Transverse colon (tissue), 4 donors: ENCODE measurements around the gene PHF1. TPM values are rescaled to one million over a fixed set of nuclear protein-coding genes. Genes with fewer than 3 reads are reported as not detected.
"Not testable (repeated sequence)": the region's sequence is repeated elsewhere in the genome, so short reads cannot be mapped to it uniquely, and the experiment has no call there.

Experiments used
- DNase-seq: peaks from one replicate; pipeline ENCODE4 v3.0.0-alpha.2; 2019
- H3K27ac ChIP-seq, 4 donors: fragments of 200-600 bp; sonication (generic); 2 replicates each; pipeline ENCODE4 v1.5.1; 2016 to 2018; ENCODE audit warnings: inconsistent platforms in 4 of 4
- H3K27me3 ChIP-seq: fragments of 200-600 bp; sonication (generic); 2 replicates; pipeline ENCODE4 v1.5.1; 2017; ENCODE audit warnings: inconsistent platforms
- H3K36me3 ChIP-seq, 4 donors: fragments of 200-600 bp; sonication (generic); 2 replicates each; pipeline ENCODE4 v1.5.1; 2017 to 2019; ENCODE audit warnings: inconsistent platforms in 4 of 4
- H3K4me1 ChIP-seq, 4 donors: fragments of 200-600 bp; sonication (generic); 2 replicates each; pipeline ENCODE4 v1.5.1; 2017 to 2020; ENCODE audit warnings: inconsistent platforms in 4 of 4
- H3K4me3 ChIP-seq, 4 donors: fragments of 200-600 bp; sonication (generic); 1 replicate in 1 of 4; 2 replicates in 3 of 4; pipeline versions ENCODE4 v1.5.1 to v1.6.1; 2017 to 2019; ENCODE audit warnings: inconsistent platforms in 4 of 4
- H3K9me3 ChIP-seq, 2 donors: fragments of 200-600 bp; sonication (generic); 2 replicates each; pipeline ENCODE4 v1.5.1; 2017 to 2019; ENCODE audit warnings: inconsistent platforms in 2 of 2
- EP300 ChIP-seq: sonication (generic); formaldehyde crosslinking; IDR thresholded peaks from one replicate; pipeline ENCODE4 v1.6.1; 2017; ENCODE audit warnings: antibody characterized with exemption, low read depth
- POLR2A ChIP-seq: fragments of 450-650 bp; IDR thresholded peaks from one replicate; pipeline ENCODE4 v1.6.1; 2016; ENCODE audit warnings: antibody characterized with exemption, mild to moderate bottlenecking, moderate library complexity
- POLR2AphosphoS5 ChIP-seq, 3 donors: sonication (generic); formaldehyde crosslinking; IDR thresholded peaks; one replicate each; pipeline ENCODE4 v1.6.1; 2016; ENCODE audit warnings: antibody characterized with exemption in 3 of 3
- WGBS, 2 donors: methylation state at CpG; one replicate each; pipeline ENCODE4 v1.1.5; 2018; ENCODE audit warnings: low coverage in 1 of 2; 5-methylcytosine and 5-hydroxymethylcytosine counted together
- in situ Hi-C, 4 donors: fragments of 200-750 bp; cut with MboI; loops; one replicate each; pipeline versions ENCODE4 v1.15.0 to v1.15.1; 2017; ENCODE audit warnings: low sequenced_read_pairs in 3 of 4, low pct_ligation_motif_present in 1 of 4, low pct_unique_long_range_greater_than_20kb in 1 of 4
- intact Hi-C: fragments of 100-400 bp; cut with DNase I; formaldehyde crosslinking; loops from one replicate; pipeline ENCODE4 v1.15.1; 2023; ENCODE audit warnings: low total_unique reads
- total RNA-seq, 4 donors: library from RNA; depleted of rRNA; stranded (reverse); fragments of >200 nt; gene quantifications; one replicate each; pipeline ENCODE4 v1.1.0, GENCODE V29; 2016
- TF ChIP-seq, protein P1 (sequence below), 5 experiments: fragments of 200-600 bp in 3 of 5; fragments of 450-650 bp in 2 of 5; sonication (generic) in 3 of 5; IDR thresholded peaks; 1 replicate in 2 of 5; 2 replicates in 3 of 5; pipeline ENCODE4 v1.5.1; 2016 to 2017; ENCODE audit warnings: antibody characterized with exemption in 5 of 5, inconsistent platforms in 3 of 5, mild to moderate bottlenecking in 2 of 5, moderate library complexity in 1 of 5

Gene PHF1
- total RNA-seq, 4 donors from 2014 or later: 47.8 to 110 (median 48.4) TPM

DNA sequence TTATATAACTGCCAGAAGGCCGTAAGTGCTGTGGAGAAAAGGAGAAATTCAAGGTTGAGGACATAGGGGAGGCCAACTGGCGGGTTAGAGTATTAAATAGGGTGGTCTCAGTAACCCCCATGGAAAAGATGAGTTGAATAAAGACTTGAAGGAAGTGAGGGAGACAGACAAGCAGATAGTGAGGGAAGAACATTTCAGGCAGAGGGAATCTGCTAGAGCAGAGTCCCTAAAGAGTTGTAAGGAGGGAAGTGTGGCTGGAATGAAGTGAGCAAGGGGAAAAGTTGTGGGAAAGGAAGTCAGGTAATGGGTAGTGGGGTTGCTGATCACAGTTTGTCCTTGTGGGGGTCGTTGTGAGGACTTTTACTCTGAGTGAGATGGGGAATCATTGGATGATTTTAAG lies 17.8 kb upstream of the PHF1 start:
- 34 to 48% methylated on average over 3 of the region's 3 CpGs for WGBS, 2 donors
- H3K9me3 ChIP-seq: no peaks in the 10 kb centered on the region
- DNase-seq: no peak
- H3K4me3 ChIP-seq: peak overlapping the region in 1 of 4 donors; percentile 63
- in situ Hi-C loops: no loop called here
- H3K4me1 ChIP-seq: peaks cover 4 to 20% (median 12%) of the 10 kb centered on the region in 4 donors
- TF ChIP-seq EP300: no peak
- TF ChIP-seq, protein P1, sequence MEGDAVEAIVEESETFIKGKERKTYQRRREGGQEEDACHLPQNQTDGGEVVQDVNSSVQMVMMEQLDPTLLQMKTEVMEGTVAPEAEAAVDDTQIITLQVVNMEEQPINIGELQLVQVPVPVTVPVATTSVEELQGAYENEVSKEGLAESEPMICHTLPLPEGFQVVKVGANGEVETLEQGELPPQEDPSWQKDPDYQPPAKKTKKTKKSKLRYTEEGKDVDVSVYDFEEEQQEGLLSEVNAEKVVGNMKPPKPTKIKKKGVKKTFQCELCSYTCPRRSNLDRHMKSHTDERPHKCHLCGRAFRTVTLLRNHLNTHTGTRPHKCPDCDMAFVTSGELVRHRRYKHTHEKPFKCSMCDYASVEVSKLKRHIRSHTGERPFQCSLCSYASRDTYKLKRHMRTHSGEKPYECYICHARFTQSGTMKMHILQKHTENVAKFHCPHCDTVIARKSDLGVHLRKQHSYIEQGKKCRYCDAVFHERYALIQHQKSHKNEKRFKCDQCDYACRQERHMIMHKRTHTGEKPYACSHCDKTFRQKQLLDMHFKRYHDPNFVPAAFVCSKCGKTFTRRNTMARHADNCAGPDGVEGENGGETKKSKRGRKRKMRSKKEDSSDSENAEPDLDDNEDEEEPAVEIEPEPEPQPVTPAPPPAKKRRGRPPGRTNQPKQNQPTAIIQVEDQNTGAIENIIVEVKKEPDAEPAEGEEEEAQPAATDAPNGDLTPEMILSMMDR (IDR thresholded peaks at IDR 0.05): no peak
- no peak for TF ChIP-seq POLR2AphosphoS5 (IDR thresholded peaks at IDR 0.05)
- peak overlapping the region in 2 of 4 donors; percentile 90 to 91 for H3K27ac ChIP-seq
- H3K27me3 ChIP-seq: no peaks in the 10 kb centered on the region
- no peaks in the 10 kb centered on the region for H3K36me3 ChIP-seq
- intact Hi-C loops: no loop called here

DNA sequence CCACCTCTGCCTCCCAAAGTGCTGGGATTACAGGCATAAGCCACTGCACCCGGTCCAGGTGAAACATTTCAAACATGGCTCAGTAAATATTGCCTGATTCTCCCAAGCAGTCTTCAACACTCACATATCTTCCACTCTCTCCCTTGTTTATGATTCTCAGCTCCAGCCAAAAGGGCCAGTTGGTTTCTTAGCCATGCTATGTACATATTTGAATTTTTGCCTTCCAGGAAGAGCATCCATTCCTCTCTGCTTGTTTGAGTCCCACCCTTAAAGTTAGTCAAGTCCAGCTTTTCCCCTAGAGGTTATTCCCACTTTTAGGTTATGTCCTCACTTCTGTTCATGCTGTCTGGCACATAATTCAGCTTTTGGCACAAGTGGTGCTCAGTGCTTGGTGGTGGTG lies 13.3 kb upstream of the PHF1 start:
- in situ Hi-C loops: no loop called here
- H3K4me3 ChIP-seq: no peak overlapping the region
- H3K27ac ChIP-seq: no peak overlapping the region
- WGBS, 2 donors: 60 to 87% methylated on average over 1 of the region's 1 CpG
- intact Hi-C loops: no loop called here
- H3K27me3 ChIP-seq: no peaks in the 10 kb centered on the region
- no peaks in the 10 kb centered on the region for H3K36me3 ChIP-seq
- no peak for TF ChIP-seq POLR2AphosphoS5 (IDR thresholded peaks at IDR 0.05)
- TF ChIP-seq, protein P1 (IDR thresholded peaks at IDR 0.05): no peak
- TF ChIP-seq EP300: no peak
- no peak for TF ChIP-seq POLR2A
- H3K4me1 ChIP-seq: peaks cover 0 to 6% (median 3%) of the 10 kb centered on the region in 4 donors
- no peak for DNase-seq
- H3K9me3 ChIP-seq: no peaks in the 10 kb centered on the region

DNA sequence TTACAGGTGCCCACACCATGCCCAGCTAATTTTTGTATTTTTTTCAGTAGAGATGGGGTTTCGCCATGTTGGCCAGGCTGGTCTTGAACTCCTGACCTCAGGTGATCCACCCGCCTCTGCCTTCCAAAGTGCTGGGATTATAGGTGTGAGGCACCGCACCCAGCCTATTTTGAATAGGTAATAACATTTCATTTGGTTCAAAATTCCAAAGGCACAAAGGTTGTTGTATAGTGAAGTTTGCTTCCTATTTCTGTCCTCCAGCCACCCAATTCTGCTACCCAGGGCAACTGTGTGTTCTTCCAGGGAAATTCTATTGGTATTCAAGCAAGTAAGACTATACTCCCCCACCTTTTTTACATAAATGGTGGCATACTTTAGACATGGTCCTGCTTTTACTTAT lies 12.2 kb upstream of the PHF1 start:
- intact Hi-C loops, H3K27me3 ChIP-seq, H3K4me3 ChIP-seq, DNase-seq, H3K36me3 ChIP-seq, H3K9me3 ChIP-seq, H3K27ac ChIP-seq, in situ Hi-C loops, H3K4me1 ChIP-seq: not testable (repeated sequence)
- WGBS, 2 donors: 87 to 90% methylated on average over 3 of the region's 3 CpGs

DNA sequence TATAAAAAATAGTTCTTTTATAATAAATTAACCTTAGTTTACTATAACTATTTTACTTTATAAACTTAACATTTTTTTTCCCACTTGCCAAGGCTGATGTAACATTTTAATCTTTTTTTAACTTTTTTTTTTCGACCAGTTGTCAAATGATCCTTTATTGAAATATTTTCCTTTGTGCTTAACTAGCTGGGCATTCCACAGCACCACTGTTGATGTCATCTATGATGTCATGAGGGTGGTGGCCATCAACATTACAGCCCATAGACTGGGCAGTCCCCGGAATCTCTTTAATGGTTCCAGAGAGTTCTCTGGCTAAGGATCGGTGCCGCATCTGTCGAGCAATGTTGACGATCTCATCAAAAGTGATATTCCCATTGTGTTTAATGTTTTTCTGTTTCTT lies 10.9 kb upstream of the PHF1 start:
- in situ Hi-C loops: loop anchor here in 1 of 4 donors (25.0 kb wide), 1 partner anchor 438 kb away; the partner anchor contains the start of genes BRD2 and HLA-DMA
- not testable (repeated sequence) for H3K4me1 ChIP-seq

DNA sequence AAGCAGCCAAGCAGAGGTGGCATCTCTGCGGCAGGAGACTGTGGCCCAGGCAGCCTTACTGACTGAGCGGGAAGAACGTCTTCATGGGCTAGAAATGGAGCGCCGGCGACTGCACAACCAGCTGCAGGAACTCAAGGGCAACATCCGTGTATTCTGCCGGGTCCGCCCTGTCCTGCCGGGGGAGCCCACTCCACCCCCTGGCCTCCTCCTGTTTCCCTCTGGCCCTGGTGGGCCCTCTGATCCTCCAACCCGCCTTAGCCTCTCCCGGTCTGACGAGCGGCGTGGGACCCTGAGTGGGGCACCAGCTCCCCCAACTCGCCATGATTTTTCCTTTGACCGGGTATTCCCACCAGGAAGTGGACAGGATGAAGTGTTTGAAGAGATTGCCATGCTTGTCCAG lies 5.9 kb upstream of the PHF1 start:
- DNase-seq: no peak
- WGBS, 2 donors: 92 to 97% methylated on average over 5 to 17 of the region's 17 CpGs
- in situ Hi-C loops: loop anchor here in 1 of 4 donors (25.0 kb wide), 1 partner anchor 443 kb away; the partner anchor contains the start of genes BRD2 and HLA-DMA
- TF ChIP-seq POLR2AphosphoS5 (IDR thresholded peaks at IDR 0.05) (no peak), POLR2A (no peak), EP300 (no peak)
- TF ChIP-seq, protein P1 (IDR thresholded peaks at IDR 0.05): no peak
- H3K27me3 ChIP-seq: no peaks in the 10 kb centered on the region
- no peak overlapping the region for H3K4me3 ChIP-seq
- intact Hi-C loops: no loop called here
- peaks cover 0 to 9% (median 4%) of the 10 kb centered on the region in 4 donors for H3K4me1 ChIP-seq
- H3K9me3 ChIP-seq: no peaks in the 10 kb centered on the region
- no peaks in the 10 kb centered on the region for H3K36me3 ChIP-seq
- H3K27ac ChIP-seq: no peak overlapping the region

More for the DNA sequence above, 10.9 kb upstream of the PHF1 start:
- H3K27ac ChIP-seq, H3K27me3 ChIP-seq, H3K9me3 ChIP-seq, DNase-seq, intact Hi-C loops, H3K4me3 ChIP-seq, H3K36me3 ChIP-seq: not testable (repeated sequence)
- 83 to 95% methylated on average over 1 to 6 of the region's 6 CpGs for WGBS, 2 donors
